RWPE1 (cell line): ENCODE results near the gene SEC22A.

Source experiments
- CTCF ChIA-PET: fragments of 350-600 bp; sonication (Branson Sonifier 250); formaldehyde crosslinking; extraction: SDS; loops from one replicate; lab custom pipeline; 2021; lab: Yijun Ruan, JAX
- POLR2A ChIA-PET: fragments of 400-600 bp; formaldehyde crosslinking; extraction: SDS; loops from one replicate; lab custom pipeline; 2020; ENCODE audit warnings: antibody characterized with exemption; ENCODE audit not compliant: low non-redundant PET; lab: Yijun Ruan, JAX
- DNase-seq: peaks from one replicate; pipeline ENCODE4 v3.0.0; 2012; ENCODE audit warnings: low spot score
- H3K27ac ChIP-seq: fragments of 450-650 bp; 2 replicates; pipeline ENCODE4 v1.5.1; 2017
- CTCF ChIP-seq: fragments of 450-650 bp; conservative IDR thresholded peaks from 2 replicates; pipeline ENCODE4 v1.5.1; 2017; ENCODE audit warnings: low read depth, mild to moderate bottlenecking

Gene SEC22A

GRCh38 chr3:123267821-123268220 lies 66.1 kb downstream of the SEC22A start:
- ChIA-PET CTCF (no interaction called here), POLR2A (no interaction called here)
- no peak for TF ChIP-seq CTCF
- no peak for DNase-seq
- H3K27ac ChIP-seq, result no peak overlapping the region

- ChIA-PET CTCF (no interaction called here), POLR2A (no interaction called here)
- no peak for TF ChIP-seq CTCF
- H3K27ac ChIP-seq, result no peak overlapping the region
- DNase-seq, result no peak
Observed at GRCh38 chr3:123270818-123271217, 69.1 kb downstream of the SEC22A start.

- ChIA-PET POLR2A (no interaction called here), CTCF (no interaction called here)
- H3K27ac ChIP-seq, result no peak overlapping the region
- TF ChIP-seq CTCF, result no peak
- DNase-seq, result no peak
Observed at GRCh38 chr3:123271466-123272159, 69.9 kb downstream of the SEC22A start.

GRCh38 chr3:123272547-123272946 lies 70.8 kb downstream of the SEC22A start:
- POLR2A ChIA-PET, result no interaction called here
- no peak overlapping the region for H3K27ac ChIP-seq

GRCh38 chr3:123275691-123276090 lies 73.9 kb downstream of the SEC22A start:
- DNase-seq, result no peak
- CTCF ChIA-PET, result no interaction called here
- no peak for TF ChIP-seq CTCF
- POLR2A ChIA-PET, result no interaction called here
- H3K27ac ChIP-seq, result no peak overlapping the region

More at GRCh38 chr3:123272547-123272946, 70.8 kb downstream of the SEC22A start:
- no peak for TF ChIP-seq CTCF
- DNase-seq, result no peak
- CTCF ChIA-PET, result no interaction called here

GRCh38 chr3:123276346-123277006 lies 74.7 kb downstream of the SEC22A start:
- POLR2A ChIA-PET, result no interaction called here
- no peak for TF ChIP-seq CTCF
- no peak overlapping the region for H3K27ac ChIP-seq
- DNase-seq, result no peak
- CTCF ChIA-PET, result interaction anchor here (0.9 kb wide), 1 partner anchor 10 kb away, joined by 4 read pairs; no protein-coding TSS in a partner anchor
